WTC11 (cell line): ENCODE data around the gene ZSWIM9.

ENCODE experiments used
- CBFB ChIP-seq: sonication (generic); formaldehyde crosslinking; IDR thresholded peaks from 2 replicates; pipeline ENCODE4 v1.8.1; 2022; ENCODE audit warnings: mild to moderate bottlenecking, low read depth, missing genetic modification reagents
- CTCF ChIP-seq: fragments of 200-600 bp; IDR thresholded peaks from 2 replicates; pipeline ENCODE4 v1.8.0; 2022; ENCODE audit warnings: antibody characterized with exemption
- ETV6 ChIP-seq: sonication (generic); formaldehyde crosslinking; IDR thresholded peaks from 2 replicates; pipeline ENCODE4 v1.8.1; 2022; ENCODE audit warnings: mild to moderate bottlenecking, missing genetic modification reagents
- GABPB1 ChIP-seq: sonication (generic); formaldehyde crosslinking; IDR thresholded peaks from 2 replicates; pipeline ENCODE4 v1.8.1; 2023; ENCODE audit warnings: mild to moderate bottlenecking, missing genetic modification reagents
- NFYB ChIP-seq: sonication (generic); formaldehyde crosslinking; conservative IDR thresholded peaks from 2 replicates; pipeline ENCODE4 v1.8.0; 2022; ENCODE audit warnings: low read depth, missing genetic modification reagents
- SMAD4 ChIP-seq: sonication (generic); formaldehyde crosslinking; IDR thresholded peaks from 2 replicates; pipeline ENCODE4 v1.8.0; 2022; ENCODE audit warnings: mild to moderate bottlenecking, missing genetic modification reagents
- SP1 ChIP-seq: sonication (generic); formaldehyde crosslinking; conservative IDR thresholded peaks from 2 replicates; pipeline ENCODE4 v1.8.1; 2022; ENCODE audit warnings: missing genetic modification reagents
- TP53 ChIP-seq: sonication (generic); formaldehyde crosslinking; IDR thresholded peaks from 2 replicates; pipeline ENCODE4 v1.8.1; 2023; ENCODE audit warnings: mild to moderate bottlenecking, missing genetic modification reagents
- USF1 ChIP-seq: sonication (generic); formaldehyde crosslinking; IDR thresholded peaks from 2 replicates; pipeline ENCODE4 v1.8.0; 2022; ENCODE audit warnings: mild to moderate bottlenecking, missing genetic modification reagents
- ZNF232 ChIP-seq: sonication (generic); formaldehyde crosslinking; IDR thresholded peaks from 2 replicates; pipeline ENCODE4 v1.8.0; 2022; ENCODE audit warnings: mild to moderate bottlenecking, missing genetic modification reagents
- TF ChIP-seq, protein P1 (sequence below): sonication (generic); formaldehyde crosslinking; IDR thresholded peaks from 2 replicates; pipeline ENCODE4 v1.8.0; 2022; ENCODE audit warnings: mild to moderate bottlenecking, missing genetic modification reagents
- TF ChIP-seq, protein P2 (sequence below): sonication (generic); formaldehyde crosslinking; IDR thresholded peaks from 2 replicates; pipeline ENCODE4 v1.8.1; 2022; ENCODE audit warnings: missing genetic modification reagents, borderline replicate concordance

- TF ChIP-seq CTCF (no peak), USF1 (CRISPR knock-in tag) (no peak), GABPB1 (CRISPR knock-in tag) (no peak), SP1 (no peak), NFYB (CRISPR knock-in tag) (no peak), TP53 (no peak), CBFB (CRISPR knock-in tag) (no peak), SMAD4 (CRISPR knock-in tag) (no peak), ZNF232 (CRISPR knock-in tag) (no peak), ETV6 (CRISPR knock-in tag) (no peak)
- TF ChIP-seq, protein P1, sequence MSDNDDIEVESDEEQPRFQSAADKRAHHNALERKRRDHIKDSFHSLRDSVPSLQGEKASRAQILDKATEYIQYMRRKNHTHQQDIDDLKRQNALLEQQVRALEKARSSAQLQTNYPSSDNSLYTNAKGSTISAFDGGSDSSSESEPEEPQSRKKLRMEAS (CRISPR knock-in tag): no peak
- TF ChIP-seq, protein P2, sequence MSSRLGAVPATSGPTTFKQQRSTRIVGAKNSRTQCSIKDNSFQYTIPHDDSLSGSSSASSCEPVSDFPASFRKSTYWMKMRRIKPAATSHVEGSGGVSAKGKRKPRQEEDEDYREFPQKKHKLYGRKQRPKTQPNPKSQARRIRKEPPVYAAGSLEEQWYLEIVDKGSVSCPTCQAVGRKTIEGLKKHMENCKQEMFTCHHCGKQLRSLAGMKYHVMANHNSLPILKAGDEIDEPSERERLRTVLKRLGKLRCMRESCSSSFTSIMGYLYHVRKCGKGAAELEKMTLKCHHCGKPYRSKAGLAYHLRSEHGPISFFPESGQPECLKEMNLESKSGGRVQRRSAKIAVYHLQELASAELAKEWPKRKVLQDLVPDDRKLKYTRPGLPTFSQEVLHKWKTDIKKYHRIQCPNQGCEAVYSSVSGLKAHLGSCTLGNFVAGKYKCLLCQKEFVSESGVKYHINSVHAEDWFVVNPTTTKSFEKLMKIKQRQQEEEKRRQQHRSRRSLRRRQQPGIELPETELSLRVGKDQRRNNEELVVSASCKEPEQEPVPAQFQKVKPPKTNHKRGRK: no peak
Observed at GRCh38 chr19:48239582-48240141, 69.2 kb downstream of the ZSWIM9 start.
